Fibroblast of skin of left quadriceps (primary cell): Measurements from ENCODE around the gene CHRNA4.

Experiments used
- DNase-seq, 2 experiments: peaks; one replicate each; pipeline ENCODE4 v3.0.0-alpha.2; 2013; ENCODE audit warnings: low read depth in 2 of 2

The CHRNA4 gene

DNA sequence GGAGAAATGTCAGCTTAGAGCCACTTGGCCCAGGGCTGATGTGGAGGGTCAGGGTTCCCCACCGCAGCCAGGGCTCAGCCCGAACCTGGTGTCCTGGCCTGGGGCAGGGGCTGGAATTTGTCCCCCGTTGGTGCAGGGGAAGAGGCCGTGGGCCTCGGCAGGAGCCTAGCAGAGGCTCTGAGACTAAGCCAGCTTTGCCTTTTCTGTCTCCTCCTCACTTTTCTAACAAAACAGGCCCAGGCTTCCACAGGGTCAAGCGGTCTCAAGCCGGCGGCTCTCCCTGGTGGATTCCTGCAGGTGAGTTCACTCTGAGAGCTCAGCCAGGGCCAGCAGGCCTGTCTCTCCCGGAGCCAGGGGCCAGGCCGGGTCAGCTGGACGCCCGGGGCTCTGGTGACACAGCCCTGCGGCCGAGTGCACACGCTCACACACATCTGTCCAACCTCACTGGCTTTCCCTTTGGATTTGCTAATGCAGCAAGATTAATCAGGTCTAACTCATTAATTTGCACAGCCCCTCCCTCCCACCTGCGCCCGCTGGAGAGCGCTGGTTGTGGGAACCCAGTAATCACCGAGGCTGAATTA is 2.9 kb upstream of the CHRNA4 start:
- no peak for DNase-seq

DNA sequence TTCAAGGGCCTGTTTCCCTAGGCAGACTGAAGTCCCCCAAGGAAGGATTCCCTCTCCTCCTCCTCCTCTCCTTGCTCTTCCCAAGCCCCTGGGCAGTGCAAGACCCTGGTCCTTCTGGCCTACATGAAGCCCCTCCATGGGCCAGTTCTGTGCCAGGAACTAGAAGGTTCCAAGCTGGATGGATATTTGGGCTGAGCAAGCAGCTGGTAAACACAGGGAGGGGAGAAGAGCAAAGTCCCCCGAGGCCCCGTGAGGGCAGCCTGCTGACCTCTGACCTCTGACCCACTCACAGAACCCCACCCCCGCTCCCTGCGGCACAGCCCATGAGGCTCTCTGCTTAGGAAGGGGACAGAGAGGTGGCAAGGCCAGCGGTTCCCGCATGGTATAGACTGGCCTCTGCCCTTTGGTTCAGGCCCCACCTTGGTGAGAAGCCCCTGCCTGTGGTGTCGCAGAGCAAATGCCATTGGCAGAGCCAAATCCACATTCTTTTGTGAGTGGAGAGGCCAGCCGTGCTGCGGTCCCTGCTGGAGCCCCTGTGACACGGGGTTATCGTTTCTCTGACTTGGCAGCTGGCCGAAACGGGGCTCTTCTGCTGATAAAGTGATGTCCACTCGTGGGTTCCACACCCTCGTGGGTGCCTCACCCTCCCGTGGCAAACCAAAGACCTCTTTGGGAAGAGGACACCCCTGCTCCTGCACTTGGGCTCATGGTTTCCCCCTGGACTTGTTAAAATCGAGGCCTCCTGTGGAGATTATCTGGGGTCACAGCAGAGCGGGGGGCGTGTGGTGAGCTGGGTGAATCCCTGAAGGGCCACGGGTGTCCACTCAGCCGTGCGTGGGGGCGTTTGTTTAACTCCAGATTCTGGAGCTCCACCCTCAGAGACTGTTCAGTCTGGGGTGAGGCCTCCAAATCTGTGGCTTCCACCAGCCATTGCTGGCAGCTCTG is 2.1 kb upstream of the CHRNA4 start:
- no peak for DNase-seq

DNA sequence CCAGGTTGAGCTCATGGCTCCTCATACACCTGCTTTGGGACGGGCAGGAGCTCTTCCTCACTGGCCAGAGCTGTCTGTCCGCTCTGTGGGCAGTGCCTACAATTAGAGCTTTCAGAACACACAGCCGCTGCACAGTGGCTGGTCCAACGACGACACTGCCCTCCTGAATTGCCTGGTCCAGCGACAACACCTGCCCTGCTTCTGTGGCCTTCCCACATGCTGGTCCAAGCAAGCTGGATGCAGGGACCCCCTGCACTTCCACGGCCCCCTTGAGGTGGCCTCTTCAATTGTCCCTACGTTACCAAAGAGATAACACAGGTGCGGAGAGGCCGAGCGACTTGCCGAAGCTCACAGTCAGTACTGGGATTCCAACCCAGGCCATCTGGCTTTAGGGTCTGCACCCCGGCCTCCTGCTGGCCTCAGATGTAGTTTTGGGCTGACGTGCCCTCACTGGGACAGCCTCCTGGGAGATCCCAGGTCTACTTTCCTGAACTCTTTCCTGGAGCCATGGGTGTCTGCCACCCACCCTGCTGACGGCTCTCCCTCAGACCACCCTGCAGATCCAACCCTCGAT is 1.4 kb upstream of the CHRNA4 start:
- no peak for DNase-seq

DNA sequence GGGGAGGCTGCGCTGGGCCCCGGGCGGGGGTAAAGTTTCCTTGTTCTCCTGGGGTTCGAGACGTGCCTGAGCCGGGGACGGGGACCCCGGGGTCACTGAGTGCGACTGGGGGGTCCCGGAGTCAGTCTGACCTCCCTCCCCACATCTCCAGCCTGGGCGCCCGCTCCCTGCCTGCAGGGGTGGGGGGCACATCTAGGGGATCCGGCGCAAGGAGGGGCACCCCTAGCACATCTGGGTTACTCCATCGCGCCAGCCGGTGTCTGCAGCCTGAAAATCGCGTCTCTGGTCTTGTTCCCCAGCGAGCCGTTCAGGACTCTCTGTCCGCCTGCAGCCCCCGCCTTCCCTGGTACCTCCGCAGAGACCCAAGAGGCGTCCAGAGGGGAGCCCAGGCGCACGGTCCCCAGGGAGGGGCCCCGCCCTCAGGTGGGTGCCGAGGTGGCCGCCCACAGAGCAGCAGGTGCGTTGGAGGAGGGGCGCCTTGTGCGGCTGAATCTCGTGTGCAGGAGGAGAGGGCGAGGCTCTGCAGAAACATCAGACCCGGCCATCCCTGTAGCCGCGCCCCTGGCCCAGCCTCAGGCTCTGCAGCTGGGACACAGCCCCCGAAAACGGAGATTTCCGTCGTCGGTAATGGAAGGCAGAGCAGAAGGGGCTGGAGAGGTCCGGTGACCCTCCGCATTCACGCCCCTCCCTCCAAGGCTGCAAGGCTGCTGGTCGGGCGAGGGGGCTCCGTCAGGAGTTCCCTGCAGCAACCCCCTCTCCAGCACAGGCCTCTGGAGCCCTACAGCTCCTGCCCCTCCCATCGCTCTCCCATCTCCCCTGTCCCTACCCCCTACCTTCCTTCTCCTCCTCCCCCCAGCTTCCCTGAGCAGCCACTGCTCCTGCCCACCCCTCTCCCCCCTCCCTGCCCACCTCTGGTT is 628 bp upstream of the CHRNA4 start:
- DNase-seq: no peak

DNA sequence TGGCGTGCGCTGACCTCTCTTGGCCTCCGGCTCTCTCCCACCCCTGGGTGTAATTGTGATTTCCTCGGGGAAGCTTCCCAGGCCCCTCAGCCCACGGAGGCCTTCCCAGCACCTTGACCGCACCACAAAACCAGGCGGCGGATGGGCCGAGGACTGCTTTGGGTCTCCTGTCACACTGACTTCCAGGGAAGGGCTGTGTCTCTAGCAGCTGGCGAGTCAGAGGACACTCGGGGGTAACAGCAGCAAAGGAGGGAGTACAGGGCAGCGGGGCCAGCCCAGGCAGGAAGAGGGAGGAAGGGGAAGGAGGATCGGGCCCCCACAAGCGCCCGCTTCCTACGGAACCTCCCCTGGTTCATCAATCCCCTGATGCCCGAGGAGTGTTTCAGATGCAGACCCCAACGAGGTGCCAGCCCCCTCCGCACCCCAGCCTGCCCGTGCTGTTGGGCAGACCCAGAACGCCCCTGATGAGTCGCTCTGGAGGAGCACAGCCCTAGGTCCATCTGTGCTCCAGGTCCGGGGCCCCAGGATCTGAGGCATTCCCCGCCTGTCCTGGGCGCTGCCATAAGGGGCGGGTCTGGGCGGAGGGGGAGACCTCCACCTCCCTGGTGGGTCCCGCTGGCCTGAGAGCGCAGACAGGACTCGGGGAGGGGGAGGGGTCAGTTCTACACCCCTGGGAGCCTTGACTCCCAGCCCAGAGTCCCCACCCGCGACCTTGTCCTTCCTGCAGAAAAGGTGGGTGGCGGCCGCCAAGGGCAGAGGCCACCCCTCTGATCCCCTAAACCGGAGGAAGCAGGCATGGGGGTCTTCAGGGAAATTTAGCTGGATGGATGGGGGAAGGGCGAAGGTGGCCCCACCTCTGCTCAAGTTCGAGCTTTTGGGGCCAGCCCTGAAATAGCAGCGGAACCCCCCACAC is 956 bp downstream of the CHRNA4 start:
- DNase-seq: no peak

DNA sequence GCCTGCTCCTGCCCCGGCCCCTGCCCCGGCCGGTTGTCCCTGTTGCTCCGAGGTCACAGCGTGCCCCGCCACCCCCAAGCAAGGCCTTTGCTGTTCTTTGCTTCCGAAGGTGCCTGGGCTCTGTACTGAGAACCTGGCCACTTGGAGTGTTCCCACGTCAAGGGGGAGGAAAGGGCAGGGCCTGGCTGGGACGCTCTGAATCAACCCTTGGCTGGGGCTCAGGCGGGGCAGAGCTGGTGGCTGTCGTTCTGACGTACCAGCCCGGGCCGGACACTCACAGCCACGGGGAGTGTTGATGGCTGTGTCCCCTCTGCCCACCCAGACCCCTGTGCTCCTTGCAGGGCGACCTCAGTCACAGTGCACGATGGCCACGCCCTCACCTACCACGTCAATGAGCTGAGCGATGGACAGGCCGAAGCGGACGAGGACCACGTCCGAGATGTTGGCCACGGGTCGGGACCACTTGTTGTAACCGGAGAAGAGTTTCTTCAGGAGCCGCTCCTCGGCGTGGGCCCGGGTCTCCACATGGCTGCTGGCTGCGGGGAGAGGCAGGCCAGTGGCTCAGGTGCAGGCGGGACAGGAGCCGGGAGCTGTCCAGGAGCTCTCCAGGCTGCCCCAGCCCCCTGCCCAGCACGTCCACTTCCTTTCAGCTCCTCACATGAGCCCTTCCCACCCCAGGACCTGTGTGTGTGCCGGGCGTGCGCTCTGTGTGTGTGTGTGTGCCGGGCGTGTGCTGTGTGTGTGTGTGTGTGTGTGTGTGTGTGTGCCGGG is 1.8 kb downstream of the CHRNA4 start:
- no peak for DNase-seq

DNA sequence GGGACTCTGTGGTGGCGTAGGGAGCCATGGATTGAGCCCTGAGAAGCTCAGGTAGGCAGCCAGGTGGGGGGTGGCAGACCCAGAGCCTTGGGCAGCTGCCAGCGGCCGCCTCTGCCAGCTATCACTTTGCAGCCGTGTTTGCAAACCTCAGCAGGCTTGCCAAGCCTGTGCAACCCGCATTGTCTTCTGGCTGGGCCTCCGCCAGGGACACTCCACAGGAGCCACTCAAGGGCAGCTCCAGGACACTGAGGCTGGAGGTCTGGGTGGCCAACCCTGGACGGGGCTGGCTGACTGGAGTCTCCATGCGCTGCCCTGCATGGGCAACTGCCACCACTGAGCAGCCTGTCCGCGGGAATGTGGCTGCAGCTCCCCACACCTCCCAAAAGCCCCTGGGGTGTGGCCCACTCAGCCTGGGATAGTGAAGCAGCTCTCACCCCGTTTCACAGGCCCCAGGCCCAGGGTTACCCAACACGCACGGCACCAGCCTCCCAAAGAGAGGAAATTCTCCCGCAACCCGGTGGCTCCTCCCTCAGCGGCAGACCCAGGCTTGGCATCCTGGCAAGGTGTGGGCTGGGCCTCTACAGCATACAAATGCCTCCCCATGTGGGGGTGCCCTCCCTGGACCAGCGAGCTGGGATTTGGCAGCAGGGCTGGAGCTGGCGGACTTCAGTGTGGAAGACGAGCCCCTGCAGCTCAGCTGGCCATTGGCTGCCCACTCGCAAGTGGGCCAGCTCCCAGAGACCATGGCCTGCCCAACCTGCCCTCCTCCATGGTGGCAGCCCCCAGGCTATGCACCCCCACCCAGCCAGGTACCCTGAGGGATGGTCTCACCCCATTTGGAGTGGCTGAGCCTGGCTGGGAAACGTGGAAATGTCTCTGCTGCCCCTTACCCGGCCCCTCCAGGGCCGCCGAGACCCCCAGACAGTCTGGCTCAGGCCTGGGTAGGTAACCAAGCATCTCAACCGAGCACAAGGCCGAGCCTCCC is 2.9 kb downstream of the CHRNA4 start:
- no peak for DNase-seq

DNA sequence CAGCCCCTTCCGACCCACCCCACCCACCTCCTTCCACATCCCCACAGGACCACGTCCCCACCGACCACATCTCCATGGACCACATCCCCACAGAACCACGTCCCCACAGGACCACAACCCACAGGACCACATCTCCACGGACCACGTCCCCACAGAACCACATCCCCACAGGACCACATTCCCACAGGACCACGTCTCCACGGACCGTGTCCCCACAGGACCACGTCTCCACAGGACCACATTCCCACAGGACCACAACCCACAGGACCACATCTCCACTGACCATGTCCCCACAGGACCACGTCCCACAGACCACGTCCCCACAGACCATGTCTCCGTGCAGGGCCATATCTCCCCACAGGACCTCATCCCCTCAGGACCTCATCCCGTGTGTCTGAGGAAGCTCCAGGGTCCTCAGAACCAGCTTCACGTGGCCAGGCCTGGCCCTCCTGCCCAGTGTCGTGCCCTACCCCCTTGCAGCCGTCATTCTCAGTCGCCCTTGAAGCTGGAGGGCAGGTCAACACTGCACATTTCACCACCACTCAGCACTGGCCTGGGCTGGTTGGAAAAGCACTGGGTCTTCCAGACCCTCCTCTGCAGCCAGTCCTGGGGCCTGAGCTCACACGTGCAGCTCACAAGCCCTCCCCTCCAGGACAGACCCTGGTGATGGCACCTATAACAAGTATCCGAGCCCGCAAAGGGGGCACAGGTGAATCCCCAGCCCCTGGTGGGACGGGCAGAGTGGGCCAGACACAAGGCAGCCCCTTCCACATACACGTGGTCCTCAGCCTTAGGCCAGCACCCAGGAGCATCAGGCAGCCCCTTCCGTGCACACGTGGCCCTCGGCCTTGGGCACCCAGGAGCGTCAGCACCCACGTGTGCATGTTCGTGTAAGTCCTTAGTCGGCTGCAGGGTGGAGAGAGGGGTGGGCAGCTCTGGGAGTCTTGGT is 3.9 kb downstream of the CHRNA4 start:
- DNase-seq: no peak

DNA sequence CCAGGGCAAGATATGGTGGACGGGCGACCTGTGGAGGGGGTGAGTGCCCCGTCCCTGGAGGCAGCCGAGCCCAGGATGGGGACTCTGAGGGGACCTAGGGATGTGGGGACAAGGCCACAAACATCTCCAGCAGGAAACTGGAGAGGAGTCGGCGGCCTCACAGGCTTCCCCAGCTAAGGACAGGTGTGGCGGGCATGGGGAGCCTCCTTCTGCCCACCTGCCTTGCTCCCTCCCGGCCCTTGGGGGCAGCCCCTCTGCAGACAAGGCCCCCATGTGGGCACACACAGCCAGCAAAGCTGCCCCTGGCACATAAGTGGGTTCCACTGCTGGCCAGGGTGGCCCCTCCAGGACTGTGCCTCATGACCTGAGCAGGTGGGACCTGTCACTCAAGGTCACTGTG is 4.6 kb downstream of the CHRNA4 start:
- no peak for DNase-seq

DNA sequence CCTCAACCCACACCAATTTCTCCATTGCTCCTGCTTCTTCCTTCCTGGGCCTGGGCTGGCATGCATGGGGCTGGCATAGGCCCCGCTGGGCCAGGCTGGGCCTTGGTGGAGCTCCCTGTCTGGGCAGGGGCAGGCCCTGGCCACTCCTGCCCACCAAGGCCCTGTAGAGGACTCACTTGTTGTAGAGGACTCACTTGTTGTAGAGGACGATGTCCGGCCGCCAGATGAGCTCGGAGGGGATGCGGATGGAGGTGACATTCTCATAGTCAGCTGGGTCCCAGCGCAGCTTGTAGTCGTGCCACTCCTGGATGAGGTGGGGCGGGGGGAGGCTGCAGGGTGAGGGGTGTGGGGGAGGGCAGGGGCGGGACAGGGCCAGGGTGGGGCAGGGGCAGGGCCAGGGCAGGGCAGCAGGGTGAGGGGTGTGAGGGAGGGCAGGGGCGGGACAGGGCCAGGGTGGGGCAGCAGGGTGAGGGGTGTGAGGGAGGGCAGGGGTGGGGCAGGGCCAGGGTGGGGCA is 5.3 kb downstream of the CHRNA4 start:
- no peak for DNase-seq

DNA sequence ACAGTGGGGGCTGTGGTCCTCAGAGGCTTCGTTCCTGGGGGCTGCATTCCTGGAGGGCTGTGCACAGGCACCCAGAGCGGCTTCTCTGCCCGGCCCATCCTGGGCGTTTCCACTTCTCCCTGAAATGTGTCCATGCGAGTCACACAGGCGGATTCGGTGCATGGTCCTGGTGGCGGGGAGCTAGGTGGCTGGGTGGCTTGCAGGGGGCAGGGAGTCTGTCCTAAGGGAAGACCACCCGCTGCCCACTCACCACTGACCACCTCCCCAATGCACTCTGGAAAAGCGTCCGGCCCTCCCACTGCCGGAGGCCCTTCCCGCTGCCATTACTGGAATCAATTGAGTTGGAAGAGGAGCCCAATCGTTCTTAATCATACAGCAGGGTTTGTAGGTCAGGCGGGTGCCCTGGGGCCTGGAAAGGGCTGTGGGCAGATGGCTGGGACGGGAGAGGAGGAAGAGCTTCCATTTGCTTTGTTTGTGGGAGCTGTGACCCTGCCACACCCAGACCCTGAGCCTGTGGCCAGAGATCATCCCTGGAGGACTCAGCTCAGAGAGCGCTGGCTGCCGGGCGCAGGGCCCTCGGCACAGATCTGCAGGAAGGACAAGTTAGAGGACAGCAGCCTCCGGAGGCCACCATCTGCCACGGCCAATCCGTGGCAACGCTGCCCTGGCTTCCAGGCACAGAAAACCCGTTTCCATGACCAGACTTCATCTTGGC is 6.4 kb downstream of the CHRNA4 start:
- no peak for DNase-seq

DNA sequence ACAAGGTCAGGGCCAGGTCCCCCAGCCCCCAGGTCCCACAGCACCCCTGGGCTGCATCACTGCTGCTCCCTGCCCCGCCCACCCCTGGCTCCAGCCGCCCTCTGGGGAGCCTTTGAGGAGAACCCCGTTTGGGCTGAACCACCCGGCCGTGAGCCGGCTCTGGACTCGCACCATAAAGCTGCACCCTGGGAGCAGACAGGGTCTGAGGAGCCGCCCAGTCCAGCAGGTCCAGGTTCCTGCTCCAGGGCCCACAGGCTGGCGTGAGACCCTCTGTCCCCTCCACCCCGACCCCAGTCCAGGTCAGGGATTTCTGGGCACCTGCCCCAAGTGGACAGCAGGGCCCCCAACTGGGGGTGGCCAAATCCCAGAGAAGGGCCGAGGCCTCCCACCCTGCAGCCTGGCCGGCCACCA is 8.3 kb downstream of the CHRNA4 start:
- no peak for DNase-seq

DNA sequence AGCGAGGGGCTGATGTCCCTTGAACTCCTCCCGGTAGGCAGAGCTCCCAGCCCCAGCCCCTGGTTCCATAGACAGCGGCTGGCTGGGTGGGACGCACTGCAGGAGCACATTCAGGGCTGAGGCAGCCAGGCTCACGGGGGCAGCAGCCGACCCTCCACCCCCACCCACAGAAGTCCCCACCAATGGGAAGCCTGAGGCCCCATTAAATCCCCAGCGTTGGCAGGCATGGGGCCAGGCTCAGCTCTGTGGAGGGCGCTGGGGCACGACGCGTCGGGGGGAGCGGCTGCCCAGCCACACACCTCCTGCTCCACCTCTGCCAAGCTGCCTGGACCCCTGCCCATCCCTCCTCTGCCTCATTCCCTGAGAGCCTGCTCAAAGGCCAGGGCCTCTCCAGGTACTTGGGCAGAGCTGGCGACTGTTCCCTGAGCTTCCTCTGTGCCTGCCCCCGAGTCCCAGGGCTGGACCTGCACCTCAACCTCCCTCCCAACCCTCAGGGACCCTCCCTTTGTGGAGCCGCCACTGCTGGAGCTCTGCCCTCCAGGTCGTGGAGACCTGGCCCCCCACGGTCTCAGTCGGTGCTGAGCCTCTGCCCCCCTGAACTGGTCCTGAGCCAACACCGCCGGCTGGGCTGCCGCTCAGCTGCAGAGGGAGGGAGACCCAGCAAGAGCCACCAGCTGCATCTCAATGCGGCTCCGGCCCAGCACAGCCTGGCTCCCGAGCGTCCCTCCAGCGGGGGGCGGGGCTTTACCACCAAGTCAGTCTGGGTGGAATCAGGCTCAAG is 9.1 kb downstream of the CHRNA4 start:
- DNase-seq: no peak

DNA sequence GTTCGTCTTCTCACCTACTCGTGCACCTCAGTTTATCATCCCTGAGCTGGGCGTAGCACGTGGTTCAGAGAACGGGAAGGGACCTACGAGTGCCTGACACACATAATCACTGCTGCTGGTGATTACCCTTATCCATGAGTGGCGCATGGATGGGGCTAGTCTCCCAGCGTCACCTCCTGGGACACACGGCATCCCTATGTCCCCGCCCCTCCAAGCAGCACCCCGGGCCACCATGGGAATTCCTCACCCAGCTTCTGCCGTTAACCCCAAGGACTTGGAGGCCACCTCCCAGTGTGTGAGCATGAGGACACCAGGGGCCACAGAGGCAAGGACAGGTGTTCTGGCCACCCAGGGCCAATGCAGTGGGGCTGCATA is 9.8 kb downstream of the CHRNA4 start:
- DNase-seq: no peak

DNA sequence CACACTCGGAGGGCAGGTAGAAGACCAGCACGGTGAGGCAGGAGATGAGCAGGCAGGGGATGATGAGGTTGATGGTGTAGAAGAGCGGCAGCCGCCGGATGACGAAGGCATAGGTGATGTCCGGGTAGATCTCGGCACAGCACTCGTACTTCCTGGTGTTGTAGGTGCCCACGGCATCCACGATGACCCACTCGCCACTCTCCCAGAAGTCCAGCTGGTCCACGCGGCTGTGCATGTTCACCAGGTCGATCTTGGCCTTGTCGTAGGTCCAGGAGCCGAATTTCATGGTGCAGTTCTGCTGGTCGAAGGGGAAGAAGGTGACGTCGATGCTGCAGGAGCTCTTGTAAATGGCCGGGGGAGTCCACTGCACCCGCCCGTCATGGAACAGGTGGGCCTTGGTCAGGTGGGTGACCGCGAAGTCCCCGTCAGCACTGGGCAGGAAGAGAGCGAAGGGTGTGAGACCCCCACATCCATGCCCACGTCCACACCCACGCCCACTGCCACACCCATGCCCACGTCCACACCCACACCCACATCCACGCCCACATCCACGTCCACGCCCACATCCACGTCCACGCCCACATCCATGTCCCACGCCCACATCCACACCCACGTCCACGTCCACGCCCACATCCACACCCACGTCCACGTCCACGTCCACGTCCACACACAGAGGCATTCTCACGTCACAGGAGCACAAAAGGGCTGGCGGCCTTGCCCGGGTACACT is 10.4 kb downstream of the CHRNA4 start:
- no peak for DNase-seq
